Cerebellar cortex (tissue), 1 donor: ENCODE data around the gene MAD1L1.
"Not testable (repeated sequence)": the region's sequence is repeated elsewhere in the genome, so short reads cannot be mapped to it uniquely, and the experiment has no call there.

Source experiments
- DNase-seq: peaks from one replicate; pipeline ENCODE4 v3.0.0-alpha.2; 2015; ENCODE audit warnings: low spot score

The MAD1L1 gene

GRCh38 chr7:1987591-1988532, 244.9 kb downstream of the MAD1L1 start:
- no peak for DNase-seq

- DNase-seq: no peak
These were observed 245.6 kb downstream of the MAD1L1 start for GRCh38 chr7:1987084-1987535.

GRCh38 chr7:1986366-1987083, 246.2 kb downstream of the MAD1L1 start:
- DNase-seq: no peak

GRCh38 chr7:1985936-1986335, 246.8 kb downstream of the MAD1L1 start:
- DNase-seq: no peak

- DNase-seq: no peak
These were observed 247.7 kb downstream of the MAD1L1 start for GRCh38 chr7:1985042-1985441.

GRCh38 chr7:1981878-1982230, 250.9 kb downstream of the MAD1L1 start:
- DNase-seq: peak; percentile 12

GRCh38 chr7:1981201-1981877, 251.4 kb downstream of the MAD1L1 start:
- no peak for DNase-seq

GRCh38 chr7:1979591-1980560, 252.9 kb downstream of the MAD1L1 start:
- no peak for DNase-seq

GRCh38 chr7:1978656-1979590, 253.8 kb downstream of the MAD1L1 start:
- no peak for DNase-seq

- no peak for DNase-seq
These were observed 254.8 kb downstream of the MAD1L1 start for GRCh38 chr7:1977876-1978441.

- DNase-seq: no peak
These were observed 255.5 kb downstream of the MAD1L1 start for GRCh38 chr7:1977059-1977875.

GRCh38 chr7:1976521-1976920, 256.2 kb downstream of the MAD1L1 start:
- not testable (repeated sequence) for DNase-seq

GRCh38 chr7:1975581-1975980, 257.2 kb downstream of the MAD1L1 start:
- DNase-seq: no peak

- no peak for DNase-seq
These were observed 257.6 kb downstream of the MAD1L1 start for GRCh38 chr7:1975179-1975578.

- peak; percentile 15 for DNase-seq
These were observed 258.2 kb downstream of the MAD1L1 start for GRCh38 chr7:1974290-1975101.

- no peak for DNase-seq
These were observed 259.2 kb downstream of the MAD1L1 start for GRCh38 chr7:1973321-1974251.

- no peak for DNase-seq
These were observed 260.0 kb downstream of the MAD1L1 start for GRCh38 chr7:1972744-1973143.
